HEK293T (cell line): ENCODE results near the gene PBXIP1.

Source experiments
- ARNT ChIP-seq: fragments of 450-650 bp; IDR thresholded peaks from 2 replicates; pipeline ENCODE4 v1.6.1; 2017; ENCODE audit warnings: mild to moderate bottlenecking
- BHLHE40 ChIP-seq: fragments of 450-650 bp; IDR thresholded peaks from 2 replicates; pipeline ENCODE4 v1.6.1; 2016; ENCODE audit warnings: mild to moderate bottlenecking, moderate library complexity, borderline replicate concordance
- ELF4 ChIP-seq: fragments of 450-650 bp; IDR thresholded peaks from 2 replicates; pipeline ENCODE4 v1.6.1; 2017; ENCODE audit warnings: antibody characterized with exemption
- FOXA1 ChIP-seq: fragments of 450-650 bp; IDR thresholded peaks from 2 replicates; pipeline ENCODE4 v1.6.1; 2016; ENCODE audit warnings: mild to moderate bottlenecking
- FOXK2 ChIP-seq: fragments of 450-650 bp; IDR thresholded peaks from 2 replicates; pipeline ENCODE4 v1.6.1; 2016; ENCODE audit warnings: mild to moderate bottlenecking
- FOXM1 ChIP-seq: fragments of 450-650 bp; IDR thresholded peaks from 2 replicates; pipeline ENCODE4 v1.6.1; 2017; ENCODE audit warnings: mild to moderate bottlenecking, borderline replicate concordance
- HDGF ChIP-seq: fragments of 450-650 bp; IDR thresholded peaks from 2 replicates; pipeline ENCODE4 v1.6.1; 2017; ENCODE audit warnings: antibody characterized with exemption, borderline replicate concordance
- L3MBTL2 ChIP-seq: fragments of 450-650 bp; conservative IDR thresholded peaks from 2 replicates; pipeline ENCODE4 v1.6.1; 2016; ENCODE audit warnings: mild to moderate bottlenecking
- LEF1 ChIP-seq: fragments of 450-650 bp; IDR thresholded peaks from 2 replicates; pipeline ENCODE4 v1.6.1; 2017; ENCODE audit warnings: mild to moderate bottlenecking, borderline replicate concordance
- NFRKB ChIP-seq: fragments of 450-650 bp; IDR thresholded peaks from 2 replicates; pipeline ENCODE4 v1.6.1; 2016; ENCODE audit warnings: mild to moderate bottlenecking, moderate library complexity
- SP1 ChIP-seq: fragments of 450-650 bp; IDR thresholded peaks from 2 replicates; pipeline ENCODE4 v1.6.1; 2017
- SUZ12 ChIP-seq: fragments of 450-650 bp; IDR thresholded peaks from 2 replicates; pipeline ENCODE4 v1.6.1; 2016; ENCODE audit warnings: mild to moderate bottlenecking
- TARDBP ChIP-seq: fragments of 450-650 bp; IDR thresholded peaks from 2 replicates; pipeline ENCODE4 v1.6.1; 2016

- TF ChIP-seq NFRKB (no peak), HDGF (no peak), FOXM1 (no peak), ARNT (no peak), TARDBP (no peak), SP1 (no peak), BHLHE40 (no peak), LEF1 (no peak), L3MBTL2 (no peak), SUZ12 (no peak), FOXA1 (no peak), FOXK2 (no peak), ELF4 (no peak)
These were observed 19.9 kb downstream of the PBXIP1 start for GRCh38 chr1:154935749-154936554.
